Tibial nerve (tissue), 4 donors: ENCODE measurements around the gene GPR33. TPM values are rescaled to one million over a fixed set of nuclear protein-coding genes. Genes with fewer than 3 reads are reported as not detected.

ENCODE experiments used
- DNase-seq, 2 donors: peaks; one replicate each; pipeline ENCODE4 v3.0.0-alpha.2; 2019; ENCODE audit warnings: low spot score in 2 of 2
- H3K27ac ChIP-seq, 4 donors: fragments of 200-600 bp; sonication (generic) in 3 of 4; one replicate each; pipeline ENCODE4 v1.5.1; 2017 to 2019; ENCODE audit warnings: mild to moderate bottlenecking in 1 of 4
- H3K27me3 ChIP-seq, 2 donors: fragments of 200-600 bp; sonication (generic) in 1 of 2; one replicate each; pipeline versions ENCODE4 v1.5.1 to v1.6.0; 2017 to 2019
- H3K36me3 ChIP-seq, 3 donors: fragments of 200-600 bp; sonication (generic); one replicate each; pipeline ENCODE4 v1.5.1; 2018 to 2019
- H3K4me1 ChIP-seq, 4 donors: fragments of 200-600 bp; sonication (generic) in 3 of 4; one replicate each; pipeline ENCODE4 v1.5.1; 2017 to 2019
- H3K4me3 ChIP-seq, 4 donors: fragments of 200-600 bp; sonication (generic) in 3 of 4; one replicate each; pipeline ENCODE4 v1.5.1; 2017 to 2019; ENCODE audit warnings: mild to moderate bottlenecking in 1 of 4, moderate library complexity in 1 of 4
- H3K9me3 ChIP-seq, 4 donors: fragments of 200-600 bp; sonication (generic) in 3 of 4; one replicate each; pipeline ENCODE4 v1.5.1; 2017 to 2019
- EP300 ChIP-seq, 2 donors: sonication (generic); formaldehyde crosslinking; IDR thresholded peaks; one replicate each; pipeline ENCODE4 v1.6.1; 2017; ENCODE audit warnings: antibody characterized with exemption in 2 of 2, mild to moderate bottlenecking in 1 of 2
- POLR2A ChIP-seq, 2 donors: fragments of 450-650 bp; IDR thresholded peaks; one replicate each; pipeline ENCODE4 v1.6.1; 2017; ENCODE audit warnings: antibody characterized with exemption in 2 of 2, mild to moderate bottlenecking in 2 of 2, moderate library complexity in 2 of 2
- WGBS, 2 donors: methylation state at CpG; one replicate each; pipeline ENCODE4 v1.1.5; 2018; 5-methylcytosine and 5-hydroxymethylcytosine counted together
- total RNA-seq, 4 donors: library from RNA; depleted of rRNA; stranded (reverse); fragments of >200 nt; gene quantifications; one replicate each; pipeline ENCODE4 v1.1.0, GENCODE V29; 2016
- TF ChIP-seq, protein P1 (sequence below), 5 experiments: fragments of 200-600 bp in 3 of 5; fragments of 450-650 bp in 2 of 5; sonication (generic) in 3 of 5; IDR thresholded peaks; one replicate each; pipeline ENCODE4 v1.5.1; 2016 to 2019; ENCODE audit warnings: antibody characterized with exemption in 5 of 5, mild to moderate bottlenecking in 3 of 5, moderate library complexity in 2 of 5

The GPR33 gene, protein sequence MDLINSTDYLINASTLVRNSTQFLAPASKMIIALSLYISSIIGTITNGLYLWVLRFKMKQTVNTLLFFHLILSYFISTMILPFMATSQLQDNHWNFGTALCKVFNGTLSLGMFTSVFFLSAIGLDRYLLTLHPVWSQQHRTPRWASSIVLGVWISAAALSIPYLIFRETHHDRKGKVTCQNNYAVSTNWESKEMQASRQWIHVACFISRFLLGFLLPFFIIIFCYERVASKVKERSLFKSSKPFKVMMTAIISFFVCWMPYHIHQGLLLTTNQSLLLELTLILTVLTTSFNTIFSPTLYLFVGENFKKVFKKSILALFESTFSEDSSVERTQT
- total RNA-seq = not detected

GRCh38 chr14:31487886-31488285, at the start of gene GPR33:
Gene GPR33 (minus strand): TSS chr14:31488039. CDS start chr14:31483965, 4,074 bp downstream.
- Histone ChIP-seq H3K4me1 (peaks cover 0 to 14% (median 2%) of the 10 kb centered on the region in 4 donors), H3K27ac (no peak within 1 kb of the TSS), H3K9me3 (no peaks in the 10 kb centered on the region), H3K27me3 (no peaks in the 10 kb centered on the region), H3K36me3 (no peaks in the 10 kb centered on the region), H3K4me3 (no peak within 1 kb of the TSS)
- DNase-seq = no peak
- WGBS, 2 donors = 77 to 80% methylated on average over 1 of the region's 1 CpG
- TF ChIP-seq EP300 (IDR thresholded peaks at IDR 0.05) (no peak), POLR2A (IDR thresholded peaks at IDR 0.05) (no peak)
- TF ChIP-seq, protein P1, sequence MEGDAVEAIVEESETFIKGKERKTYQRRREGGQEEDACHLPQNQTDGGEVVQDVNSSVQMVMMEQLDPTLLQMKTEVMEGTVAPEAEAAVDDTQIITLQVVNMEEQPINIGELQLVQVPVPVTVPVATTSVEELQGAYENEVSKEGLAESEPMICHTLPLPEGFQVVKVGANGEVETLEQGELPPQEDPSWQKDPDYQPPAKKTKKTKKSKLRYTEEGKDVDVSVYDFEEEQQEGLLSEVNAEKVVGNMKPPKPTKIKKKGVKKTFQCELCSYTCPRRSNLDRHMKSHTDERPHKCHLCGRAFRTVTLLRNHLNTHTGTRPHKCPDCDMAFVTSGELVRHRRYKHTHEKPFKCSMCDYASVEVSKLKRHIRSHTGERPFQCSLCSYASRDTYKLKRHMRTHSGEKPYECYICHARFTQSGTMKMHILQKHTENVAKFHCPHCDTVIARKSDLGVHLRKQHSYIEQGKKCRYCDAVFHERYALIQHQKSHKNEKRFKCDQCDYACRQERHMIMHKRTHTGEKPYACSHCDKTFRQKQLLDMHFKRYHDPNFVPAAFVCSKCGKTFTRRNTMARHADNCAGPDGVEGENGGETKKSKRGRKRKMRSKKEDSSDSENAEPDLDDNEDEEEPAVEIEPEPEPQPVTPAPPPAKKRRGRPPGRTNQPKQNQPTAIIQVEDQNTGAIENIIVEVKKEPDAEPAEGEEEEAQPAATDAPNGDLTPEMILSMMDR (IDR thresholded peaks at IDR 0.05) = no peak

DNA sequence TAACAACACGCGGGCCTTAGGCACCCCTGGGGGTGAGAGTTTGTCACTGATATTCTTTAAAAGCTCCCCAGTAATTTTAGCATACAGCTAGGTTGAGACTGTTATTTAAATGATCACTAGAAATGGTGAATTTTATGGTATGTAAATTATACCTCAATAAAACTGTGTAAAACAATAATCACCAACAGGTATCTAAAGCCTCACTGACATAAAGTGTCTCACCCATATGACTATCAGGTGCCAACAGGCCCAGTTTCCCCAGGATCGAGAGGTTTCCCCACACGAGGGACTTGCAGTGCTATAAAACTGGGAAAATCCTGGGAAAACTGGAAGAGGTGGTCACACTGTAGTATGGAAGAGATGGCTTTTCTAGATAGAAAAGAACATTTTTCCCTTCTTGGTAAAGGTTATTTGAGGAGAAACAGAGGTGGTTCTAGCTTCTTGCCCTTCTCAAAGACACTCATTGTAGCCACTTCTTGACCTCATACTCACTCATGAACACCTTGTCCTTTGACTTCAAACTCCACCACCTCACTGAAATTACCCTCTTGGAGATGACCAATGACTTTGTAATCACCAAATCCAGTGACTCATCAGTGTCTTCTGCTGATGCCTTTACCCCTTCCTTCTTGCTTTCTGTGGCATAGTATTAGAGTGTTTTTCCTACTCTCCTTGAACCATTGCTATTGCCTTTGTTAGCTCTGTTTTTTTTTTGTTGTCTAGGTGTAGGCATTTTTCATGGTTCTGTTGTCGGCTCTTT, 48.5 kb upstream of the GPR33 start:
- Histone ChIP-seq H3K4me3 (no peak overlapping the region), H3K36me3 (no peaks in the 10 kb centered on the region), H3K9me3 (no peaks in the 10 kb centered on the region), H3K27me3 (no peaks in the 10 kb centered on the region), H3K27ac (no peak overlapping the region), H3K4me1 (no peaks in the 10 kb centered on the region)
- WGBS, 2 donors = 76 to 84% methylated on average over 5 of the region's 5 CpGs
- TF ChIP-seq EP300 (IDR thresholded peaks at IDR 0.05) (no peak), POLR2A (IDR thresholded peaks at IDR 0.05) (no peak)
- TF ChIP-seq, protein P1 (IDR thresholded peaks at IDR 0.05) = no peak
- DNase-seq = no peak

- no peaks in the 10 kb centered on the region for H3K9me3 ChIP-seq
- no peak overlapping the region for H3K27ac ChIP-seq
- no peaks in the 10 kb centered on the region for H3K36me3 ChIP-seq
- no peaks in the 10 kb centered on the region for H3K27me3 ChIP-seq
- TF ChIP-seq POLR2A (IDR thresholded peaks at IDR 0.05) = no peak
- no peak for TF ChIP-seq EP300 (IDR thresholded peaks at IDR 0.05)
- TF ChIP-seq, protein P1 (IDR thresholded peaks at IDR 0.05) = no peak
- no peak overlapping the region for H3K4me3 ChIP-seq
- WGBS, 2 donors = 65 to 78% methylated on average over 7 of the region's 7 CpGs
- H3K4me1 ChIP-seq = no peaks in the 10 kb centered on the region
- DNase-seq = no peak
These were observed 42.3 kb upstream of the GPR33 start for GRCh38 chr14:31530136-31530535.

DNA sequence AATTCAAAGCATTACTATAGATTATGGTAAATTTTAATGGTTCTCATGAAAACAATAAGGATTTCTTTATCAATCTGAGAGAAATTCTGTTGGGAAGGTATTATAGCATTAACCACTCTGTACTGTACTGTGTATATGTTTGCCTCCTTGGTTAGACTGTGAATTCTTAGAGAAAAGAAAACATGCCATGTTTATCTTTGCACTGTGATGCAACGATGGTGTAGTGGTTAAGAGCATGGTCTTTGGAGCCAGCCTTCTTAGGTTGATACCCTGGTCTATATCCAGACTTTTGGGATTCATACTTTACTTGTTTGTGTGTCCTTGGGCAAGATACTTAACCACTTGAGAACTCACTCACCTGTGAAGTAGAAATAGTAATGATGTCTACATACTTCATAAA, 41.2 kb upstream of the GPR33 start:
- TF ChIP-seq, protein P1 (IDR thresholded peaks at IDR 0.05) = no peak
- no peak for TF ChIP-seq EP300 (IDR thresholded peaks at IDR 0.05)
- TF ChIP-seq POLR2A (IDR thresholded peaks at IDR 0.05) = no peak
- no peaks in the 10 kb centered on the region for H3K9me3 ChIP-seq
- WGBS, 2 donors = 69 to 73% methylated on average over 1 of the region's 1 CpG

GRCh38 chr14:31527546-31527945, 39.7 kb upstream of the GPR33 start:
- Histone ChIP-seq H3K9me3 (no peaks in the 10 kb centered on the region), H3K4me3 (no peak overlapping the region), H3K27ac (no peak overlapping the region), H3K4me1 (no peaks in the 10 kb centered on the region), H3K36me3 (no peaks in the 10 kb centered on the region), H3K27me3 (no peaks in the 10 kb centered on the region)
- no peak for DNase-seq
- 90 to 95% methylated on average over 8 of the region's 8 CpGs for WGBS, 2 donors
- TF ChIP-seq POLR2A (IDR thresholded peaks at IDR 0.05) = no peak
- TF ChIP-seq, protein P1 (IDR thresholded peaks at IDR 0.05) = no peak
- TF ChIP-seq EP300 (IDR thresholded peaks at IDR 0.05) = no peak

More for the DNA sequence above, 41.2 kb upstream of the GPR33 start:
- no peaks in the 10 kb centered on the region for H3K4me1 ChIP-seq
- no peak overlapping the region for H3K4me3 ChIP-seq
- DNase-seq = no peak
- H3K27ac ChIP-seq = no peak overlapping the region
- H3K27me3 ChIP-seq = no peaks in the 10 kb centered on the region
- no peaks in the 10 kb centered on the region for H3K36me3 ChIP-seq
